ENCODE data around the gene CTTN.
"Not testable (repeated sequence)": the region's sequence is repeated elsewhere in the genome, so short reads cannot be mapped to it uniquely, and the experiment has no call there.

The CTTN gene

DNA sequence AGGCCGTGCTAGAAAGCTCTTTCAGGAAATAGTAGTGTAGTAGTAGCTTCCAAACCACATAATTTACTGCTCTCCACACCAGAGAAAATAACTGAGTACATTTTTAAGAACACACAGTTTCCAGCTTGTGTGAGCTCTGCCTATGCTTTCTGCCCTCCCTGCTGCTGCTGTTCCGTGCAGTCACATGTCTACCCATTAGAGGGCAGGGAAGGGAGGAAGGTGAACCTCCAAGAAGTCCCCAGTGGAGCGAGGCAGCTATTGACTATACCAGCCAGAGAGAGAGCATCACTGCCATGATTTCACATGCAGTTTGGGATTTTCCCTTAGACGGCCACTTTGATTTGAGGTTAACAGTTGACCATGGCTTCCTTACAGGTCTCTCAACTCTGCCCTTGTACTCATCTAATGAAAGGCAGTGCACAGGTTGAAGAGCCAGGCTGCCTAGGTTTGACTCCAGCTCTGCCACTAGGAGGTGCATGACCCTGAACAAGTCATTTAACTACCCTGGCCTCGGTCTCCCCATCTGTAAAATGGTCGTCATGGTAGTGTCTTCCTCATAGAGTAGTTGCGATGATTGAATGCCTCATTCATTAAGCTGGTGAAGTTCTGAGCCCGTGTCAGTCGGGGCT is 19.7 kb upstream of the CTTN start:
- in situ Hi-C loops (cut with MboI; ENCODE audit: low sequenced_read_pairs), result no loop called here

GRCh38 chr11:70381350-70381749 is 17.0 kb upstream of the CTTN start:
- in situ Hi-C loops (cut with MboI; ENCODE audit: low sequenced_read_pairs), result no loop called here

DNA sequence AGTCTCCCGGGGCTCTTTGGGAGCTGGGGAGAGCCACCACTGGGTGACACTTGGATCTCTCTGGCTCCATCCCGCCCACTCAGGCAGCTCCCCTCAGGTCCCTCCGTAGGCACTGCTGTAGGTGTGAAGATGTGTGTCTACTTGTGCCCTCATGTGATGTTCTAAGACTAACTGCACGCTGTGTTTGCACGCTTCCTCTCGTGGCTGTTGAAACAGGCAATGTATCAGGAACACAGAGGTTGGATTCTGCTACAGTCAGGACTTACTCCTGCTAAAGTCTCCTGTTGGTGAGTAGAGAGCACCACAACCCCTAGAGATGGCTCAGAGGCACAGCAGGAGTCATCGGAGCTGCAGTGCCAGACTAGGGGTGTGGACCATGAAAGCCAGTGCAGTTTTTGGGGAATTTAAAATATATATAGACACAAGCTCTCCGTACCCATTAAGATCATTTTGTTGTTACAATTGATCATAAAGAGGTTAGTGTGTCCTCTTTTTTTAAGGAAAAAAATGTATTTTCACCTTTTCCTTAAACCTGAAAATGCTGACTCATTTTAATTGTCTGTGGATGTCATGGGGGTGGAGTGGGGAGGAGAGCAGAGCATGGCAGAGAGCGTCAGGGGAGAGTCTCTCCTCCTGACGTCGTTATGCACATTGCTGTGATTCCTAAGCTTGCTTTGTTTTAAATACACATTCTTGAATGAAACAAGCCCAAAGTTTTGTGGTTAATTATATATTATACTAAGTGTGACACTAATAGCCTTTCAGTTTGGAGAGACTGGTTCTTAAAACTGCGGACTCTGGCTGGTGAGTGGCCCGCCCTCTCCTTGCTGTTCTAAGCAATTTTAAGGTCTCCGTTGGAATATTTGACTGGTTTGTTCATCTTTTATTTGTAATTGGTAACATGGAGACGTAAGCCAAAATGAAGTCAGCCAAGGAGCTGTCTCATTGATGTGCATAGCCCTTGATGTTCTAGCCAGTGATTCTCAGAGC is 16.2 kb upstream of the CTTN start:
- in situ Hi-C loops (cut with MboI; ENCODE audit: low sequenced_read_pairs), result no loop called here

DNA sequence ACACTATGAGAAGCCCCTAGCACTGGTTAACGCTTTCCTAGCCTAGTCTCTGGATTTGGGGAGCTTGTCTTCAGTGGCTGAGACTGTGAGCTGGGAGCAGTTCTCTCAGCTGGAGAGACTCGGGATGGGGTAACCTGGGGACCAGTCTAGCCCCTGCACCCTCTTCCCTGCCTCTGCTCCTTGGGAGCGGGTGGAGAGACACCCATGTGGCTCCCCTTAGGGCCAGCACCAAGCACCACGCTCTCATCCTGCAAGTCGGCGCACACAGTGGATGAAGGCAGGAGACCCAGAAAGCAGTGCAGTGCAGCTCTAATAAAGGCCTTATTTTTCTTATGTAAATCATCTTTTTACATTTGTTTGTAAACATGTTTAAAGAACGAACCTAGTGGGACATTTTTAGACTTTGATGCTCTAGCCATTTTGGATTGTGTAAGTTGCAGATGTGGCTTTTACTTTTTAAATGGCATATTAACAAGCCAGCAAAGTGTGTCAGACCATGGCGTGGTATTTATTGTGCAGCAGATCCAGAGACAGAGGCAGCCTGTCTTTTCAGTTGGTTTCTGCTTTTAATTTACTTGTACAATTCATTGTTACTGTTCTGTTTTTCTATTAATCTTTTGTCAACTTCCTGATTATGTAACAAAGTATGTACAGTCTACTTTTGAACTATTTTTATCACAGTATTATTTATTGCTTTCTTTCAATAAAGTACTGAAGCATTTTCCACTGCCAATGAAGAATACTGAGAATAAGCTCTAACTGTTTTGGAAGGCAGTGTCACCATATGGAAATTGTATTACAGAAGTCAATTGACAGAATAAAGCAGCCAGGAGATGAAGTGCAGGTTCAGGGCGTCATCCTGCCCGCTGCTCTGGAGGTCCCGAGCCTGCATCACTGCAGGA is 14.4 kb upstream of the CTTN start:
- in situ Hi-C loops (cut with MboI; ENCODE audit: low sequenced_read_pairs), result no loop called here

DNA sequence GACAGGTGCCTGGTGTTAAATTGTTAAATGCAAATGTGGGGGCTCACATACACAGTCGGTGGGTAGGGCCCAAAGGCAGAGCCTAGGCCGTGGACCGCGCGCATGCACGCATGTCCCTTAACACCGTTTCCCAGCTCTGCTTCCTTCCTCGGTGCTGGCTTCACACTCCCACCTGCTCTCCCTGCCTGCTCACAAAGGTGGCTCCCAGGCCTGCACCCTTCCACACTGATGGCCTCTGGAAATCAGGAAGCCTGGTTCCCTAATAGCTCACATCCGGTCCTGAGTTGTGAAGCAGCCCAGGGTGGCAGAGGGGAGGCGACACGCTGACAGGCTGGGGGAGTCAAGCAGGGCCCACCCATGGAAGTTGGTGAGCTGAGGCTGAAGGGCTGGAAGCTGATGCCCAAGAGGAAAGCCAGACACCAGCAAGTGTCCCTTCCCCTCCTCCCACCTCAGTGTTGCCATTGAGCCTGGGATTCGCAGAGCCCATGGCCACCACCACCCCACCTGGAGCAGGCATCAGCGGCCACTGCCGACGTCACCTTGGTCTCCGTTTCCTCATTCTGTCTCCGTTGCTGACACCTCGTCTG is 13.7 kb upstream of the CTTN start:
- in situ Hi-C loops (cut with MboI; ENCODE audit: low sequenced_read_pairs), result no loop called here

DNA sequence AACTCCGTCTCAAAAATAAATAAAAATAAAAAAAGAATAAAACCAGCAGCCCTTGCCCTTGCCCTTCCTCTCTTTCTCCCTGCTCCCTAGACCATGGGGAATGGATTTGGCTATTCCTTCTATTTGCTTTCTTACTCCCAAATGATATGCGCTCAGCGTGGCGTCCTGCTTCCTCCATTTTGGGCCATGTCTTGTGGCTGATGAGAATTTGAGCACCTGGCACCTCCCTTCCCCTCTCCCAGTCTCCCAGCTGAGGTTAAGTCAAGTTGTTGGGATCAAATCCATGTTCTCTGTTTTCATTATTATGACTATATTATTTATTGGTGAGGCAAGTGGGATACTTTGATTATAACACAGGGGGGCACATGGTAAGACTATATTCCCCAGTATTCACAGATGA is 10.8 kb upstream of the CTTN start:
- in situ Hi-C loops (cut with MboI; ENCODE audit: low sequenced_read_pairs), result no loop called here

DNA sequence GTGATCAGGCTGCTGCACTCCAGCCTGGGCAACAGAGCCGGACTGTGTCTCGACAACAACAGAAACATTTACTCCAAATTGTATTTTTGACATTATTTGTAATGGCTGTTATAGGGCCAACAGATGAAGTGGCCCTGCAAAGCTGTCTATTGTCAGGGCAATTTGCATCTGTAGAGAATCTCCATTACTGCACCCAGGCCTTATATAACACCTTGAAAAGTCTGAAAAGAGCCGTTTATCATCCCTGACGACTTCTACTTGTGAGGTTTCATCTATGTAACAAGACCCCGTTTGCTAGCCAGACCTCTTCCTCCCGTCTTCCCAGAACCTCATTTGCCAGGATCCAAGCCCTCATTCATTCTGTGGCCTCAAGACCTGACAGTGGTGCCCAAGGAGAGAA is 9.1 kb upstream of the CTTN start:
- in situ Hi-C loops (cut with MboI; ENCODE audit: low sequenced_read_pairs), result no loop called here

GRCh38 chr11:70390882-70391281 is 7.4 kb upstream of the CTTN start:
- in situ Hi-C loops (cut with MboI; ENCODE audit: low sequenced_read_pairs), result not testable (repeated sequence)

DNA sequence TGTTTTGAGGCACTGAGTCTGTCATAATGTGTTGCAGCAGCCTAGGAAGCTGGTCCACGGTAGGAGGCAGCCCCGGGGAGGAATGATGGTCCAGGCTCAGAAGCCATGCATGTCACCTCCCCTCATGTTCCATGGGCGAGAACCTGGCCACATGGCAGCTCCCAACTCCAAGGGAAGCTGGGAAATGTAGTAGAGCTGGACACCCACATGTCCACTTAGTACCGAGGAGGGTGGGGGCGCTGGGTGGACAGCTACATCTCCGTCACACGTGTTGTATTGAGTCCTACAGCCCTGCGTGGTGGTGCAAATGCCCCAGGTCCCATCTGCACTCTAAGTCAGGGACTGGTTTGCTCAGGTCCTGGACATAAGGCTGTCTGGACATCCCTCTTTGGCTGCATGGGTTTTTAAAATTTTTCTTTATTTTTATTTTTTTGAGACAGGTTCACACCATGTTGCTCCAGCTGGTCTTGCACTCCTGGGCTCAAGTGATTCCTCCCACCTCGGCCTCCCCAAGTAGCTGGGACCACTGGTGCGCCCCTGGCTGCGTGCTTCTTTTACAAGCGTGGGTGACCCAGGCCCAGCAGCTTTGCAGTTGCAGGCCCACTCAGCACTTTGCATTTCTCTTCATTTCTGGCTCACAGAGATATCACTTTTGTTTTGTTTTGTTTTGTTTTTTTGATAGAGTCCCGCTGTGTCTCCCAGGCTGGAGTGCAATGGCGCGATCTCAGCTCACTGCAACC is 3.9 kb upstream of the CTTN start:
- in situ Hi-C loops (cut with MboI; ENCODE audit: low sequenced_read_pairs), result no loop called here

DNA sequence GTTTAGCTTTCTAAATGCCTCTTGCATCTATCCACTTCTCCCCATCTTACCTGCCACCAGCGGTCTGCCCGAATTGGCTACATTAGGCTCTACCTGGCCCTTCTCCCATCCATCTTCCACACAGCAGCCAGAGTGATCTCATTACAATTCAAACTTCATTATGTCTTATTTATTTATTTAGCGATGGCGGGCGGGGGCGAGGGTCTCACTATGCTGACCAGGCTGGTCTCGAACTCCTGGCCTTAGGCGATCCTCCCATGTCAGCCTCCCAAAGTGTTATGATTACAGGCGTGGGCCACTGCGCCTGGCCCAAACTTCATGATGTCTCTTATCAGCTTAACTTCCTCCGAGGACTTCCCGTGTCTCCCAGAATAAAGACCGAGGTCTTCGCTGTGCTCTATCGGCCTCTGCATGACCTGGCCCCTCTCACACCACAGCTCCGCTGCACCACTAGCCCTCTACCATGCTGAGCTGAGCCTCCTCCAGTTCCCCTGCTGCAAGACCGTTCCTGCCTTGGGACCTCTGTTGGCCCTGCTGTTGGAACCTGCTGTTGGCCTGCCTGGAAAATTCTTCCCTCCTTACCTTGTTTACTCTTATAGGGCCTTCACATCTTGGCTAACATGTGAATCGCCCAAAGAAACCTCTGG is 870 bp upstream of the CTTN start:
- in situ Hi-C loops (cut with MboI; ENCODE audit: low sequenced_read_pairs), result no loop called here

GRCh38 chr11:70398834-70399680 is 728 bp downstream of the CTTN start:
- in situ Hi-C loops (cut with MboI; ENCODE audit: low sequenced_read_pairs), result no loop called here

GRCh38 chr11:70399681-70400112 is 1.4 kb downstream of the CTTN start:
- in situ Hi-C loops (cut with MboI; ENCODE audit: low sequenced_read_pairs), result no loop called here

DNA sequence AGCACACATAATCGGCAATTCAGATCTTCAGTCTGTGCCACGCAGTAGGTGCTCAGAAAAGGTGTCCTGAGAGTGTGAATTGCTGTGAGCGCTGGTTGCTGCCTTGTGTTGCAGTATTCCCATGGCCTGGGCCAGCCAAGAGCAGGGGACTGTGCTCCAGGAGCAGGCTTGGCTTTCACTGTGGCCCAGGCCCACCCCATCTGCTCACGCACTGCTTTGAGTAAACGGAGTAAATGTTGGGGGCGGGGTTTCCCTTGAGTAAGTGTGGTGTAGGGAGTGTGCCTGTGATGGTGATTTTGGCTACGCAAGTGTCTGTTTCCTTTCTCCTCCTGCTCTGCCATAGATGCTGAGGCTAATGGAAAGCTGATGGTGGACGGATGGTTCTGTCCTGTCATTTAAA is 2.3 kb downstream of the CTTN start:
- in situ Hi-C loops (cut with MboI; ENCODE audit: low sequenced_read_pairs), result no loop called here

- in situ Hi-C loops (cut with MboI; ENCODE audit: low sequenced_read_pairs), result no loop called here
Observed at GRCh38 chr11:70402016-70402415, 3.7 kb downstream of the CTTN start.

GRCh38 chr11:70402685-70403084 is 4.4 kb downstream of the CTTN start:
- in situ Hi-C loops (cut with MboI; ENCODE audit: low sequenced_read_pairs), result no loop called here

- in situ Hi-C loops (cut with MboI; ENCODE audit: low sequenced_read_pairs), result no loop called here
Observed at GRCh38 chr11:70404244-70404643, 5.9 kb downstream of the CTTN start.

DNA sequence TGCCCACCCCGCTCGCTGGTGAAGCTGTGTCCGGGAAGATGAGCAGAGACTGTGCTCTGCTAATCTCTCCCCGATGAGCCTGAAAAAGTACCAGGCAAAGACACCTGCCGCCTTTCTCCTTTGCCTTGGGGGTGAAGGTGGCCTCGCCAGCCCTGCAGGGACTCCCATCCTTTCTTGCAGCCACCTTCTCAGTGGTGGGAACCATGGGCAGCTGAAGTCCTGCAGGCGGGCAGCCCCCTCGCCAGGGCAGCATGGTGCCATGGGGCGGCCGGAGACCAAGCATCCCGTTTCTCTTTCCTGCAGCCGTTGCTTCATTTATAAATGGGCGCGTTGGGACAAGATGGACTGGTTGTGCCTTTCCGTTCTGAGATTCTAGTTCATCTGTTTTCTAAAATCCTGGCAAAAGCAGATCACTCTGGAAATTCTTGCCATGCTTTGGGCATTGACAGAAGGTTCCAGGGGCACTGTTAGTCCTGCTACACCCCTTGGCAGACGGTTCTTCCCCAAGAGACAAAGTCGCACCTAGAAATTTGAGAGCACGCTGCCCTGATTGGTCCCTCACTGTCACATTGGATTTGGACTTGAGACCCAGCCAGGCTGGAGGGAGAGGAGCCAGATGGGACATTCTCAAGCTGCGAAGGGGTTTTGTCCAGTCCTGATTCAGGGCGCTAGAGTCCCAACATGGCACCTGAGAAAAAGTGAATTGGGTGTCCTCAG is 7.5 kb downstream of the CTTN start:
- in situ Hi-C loops (cut with MboI; ENCODE audit: low sequenced_read_pairs), result no loop called here

GRCh38 chr11:70407121-70407520 is 8.8 kb downstream of the CTTN start:
- in situ Hi-C loops (cut with MboI; ENCODE audit: low sequenced_read_pairs), result no loop called here

All from HL-60/S4 treated with retinoic acid at 250 ng/mL for 4 days and 3 days (cell line).